Esophagus muscularis mucosa (tissue), 4 donors: ENCODE measurements around the gene TSPAN31. TPM values are rescaled to one million over a fixed set of nuclear protein-coding genes. Genes with fewer than 3 reads are reported as not detected.

Experiments
- DNase-seq: peaks from one replicate; pipeline ENCODE4 v3.0.0-alpha.2; 2017; ENCODE audit errors: extremely low spot score
- H3K27ac ChIP-seq, 4 donors: fragments of 200-600 bp; sonication (generic); replicated peaks in 1 of 4; 1 replicate in 3 of 4; 2 replicates in 1 of 4; pipeline ENCODE4 v1.5.1; 2016 to 2019; ENCODE audit warnings: mild to moderate bottlenecking in 1 of 4
- H3K27me3 ChIP-seq, 4 donors: fragments of 200-600 bp; sonication (generic); one replicate each; pipeline versions ENCODE4 v1.5.1 to v1.6.0; 2016 to 2019
- H3K36me3 ChIP-seq, 4 donors: fragments of 200-600 bp; sonication (generic); one replicate each; pipeline ENCODE4 v1.5.1; 2016 to 2019
- H3K4me1 ChIP-seq, 4 donors: fragments of 200-600 bp; sonication (generic); one replicate each; pipeline ENCODE4 v1.5.1; 2016 to 2019
- H3K4me3 ChIP-seq, 4 donors: fragments of 200-600 bp; sonication (generic); 1 replicate in 2 of 4; 2 replicates in 2 of 4; pipeline ENCODE4 v1.5.1; 2016 to 2019; ENCODE audit warnings: mild to moderate bottlenecking in 4 of 4, moderate library complexity in 1 of 4
- H3K9me3 ChIP-seq, 4 donors: fragments of 200-600 bp; sonication (generic); 1 replicate in 3 of 4; 2 replicates in 1 of 4; pipeline ENCODE4 v1.5.1; 2016 to 2019
- EP300 ChIP-seq: sonication (generic); formaldehyde crosslinking; IDR thresholded peaks from one replicate; pipeline ENCODE4 v1.6.1; 2017; ENCODE audit warnings: antibody characterized with exemption
- POLR2A ChIP-seq: fragments of 450-650 bp; IDR thresholded peaks from one replicate; pipeline ENCODE4 v1.6.1; 2017; ENCODE audit warnings: antibody characterized with exemption, moderate library complexity, mild to moderate bottlenecking, low read depth
- POLR2AphosphoS5 ChIP-seq, 2 donors: sonication (generic); formaldehyde crosslinking; IDR thresholded peaks; one replicate each; pipeline ENCODE4 v1.6.1; 2017; ENCODE audit warnings: antibody characterized with exemption in 2 of 2
- WGBS: methylation state at CpG from one replicate; pipeline ENCODE4 v1.1.5; 2018; 5-methylcytosine and 5-hydroxymethylcytosine counted together
- intact Hi-C: fragments of 100-400 bp; cut with DNase I; formaldehyde crosslinking; loops from one replicate; pipeline ENCODE4 v1.15.1; 2023
- total RNA-seq, 4 donors: library from RNA; depleted of rRNA; stranded (reverse); fragments of >200 nt; gene quantifications; one replicate each; pipeline versions ENCODE4 v1.1.0 to v1.2.1, GENCODE V29; 2016
- TF ChIP-seq, protein P1 (sequence below), 3 experiments: fragments of 200-600 bp in 2 of 3; fragments of 450-650 bp in 1 of 3; sonication (generic) in 2 of 3; IDR thresholded peaks; one replicate each; pipeline ENCODE4 v1.5.1; 2017 to 2019; ENCODE audit warnings: antibody characterized with exemption in 3 of 3, mild to moderate bottlenecking in 2 of 3, moderate library complexity in 1 of 3

TSPAN31 gene
- total RNA-seq, 4 donors from 2014 or later = 34.3 to 45.1 (median 42.1) TPM

DNA sequence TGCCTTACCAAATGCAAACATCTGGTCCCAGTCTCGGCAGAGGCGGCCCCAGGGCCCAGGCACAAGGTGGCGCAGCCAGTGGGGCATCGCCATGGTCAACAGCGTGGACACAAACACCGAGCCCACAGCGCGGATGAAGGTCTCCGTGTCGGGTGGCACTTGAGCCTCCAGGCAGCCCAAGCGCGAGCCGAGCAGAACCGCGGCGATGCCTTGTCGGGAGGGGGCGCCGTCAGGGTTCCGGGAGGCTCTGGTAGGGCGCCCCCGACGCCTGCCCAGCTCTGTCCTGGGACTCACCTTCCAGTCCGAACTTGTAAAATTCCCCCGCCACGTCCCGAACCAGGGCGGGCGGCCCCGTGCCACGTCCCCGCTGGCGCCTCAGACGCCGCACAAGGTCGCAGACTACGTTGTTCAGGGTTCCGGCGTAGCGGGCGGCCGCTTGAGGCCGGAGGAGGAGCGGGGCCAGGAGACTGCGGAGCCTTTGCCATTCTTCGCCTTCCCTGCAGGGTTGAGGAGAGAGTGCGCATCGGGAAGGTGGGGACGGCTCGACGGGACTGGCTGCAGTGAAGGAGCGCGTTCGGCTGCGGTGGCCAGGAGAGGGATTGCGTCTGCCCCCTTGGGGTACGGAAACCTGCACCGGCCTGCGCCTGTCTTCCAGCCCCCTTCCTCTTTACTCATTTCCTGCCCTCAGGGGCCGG lies 20.3 kb downstream of the TSPAN31 start:
- H3K9me3 ChIP-seq = no peaks in the 10 kb centered on the region
- WGBS = 4% methylated on average over 22 of the region's 60 CpGs
- no peak for TF ChIP-seq POLR2AphosphoS5 (IDR thresholded peaks at IDR 0.05)
- TF ChIP-seq, protein P1, sequence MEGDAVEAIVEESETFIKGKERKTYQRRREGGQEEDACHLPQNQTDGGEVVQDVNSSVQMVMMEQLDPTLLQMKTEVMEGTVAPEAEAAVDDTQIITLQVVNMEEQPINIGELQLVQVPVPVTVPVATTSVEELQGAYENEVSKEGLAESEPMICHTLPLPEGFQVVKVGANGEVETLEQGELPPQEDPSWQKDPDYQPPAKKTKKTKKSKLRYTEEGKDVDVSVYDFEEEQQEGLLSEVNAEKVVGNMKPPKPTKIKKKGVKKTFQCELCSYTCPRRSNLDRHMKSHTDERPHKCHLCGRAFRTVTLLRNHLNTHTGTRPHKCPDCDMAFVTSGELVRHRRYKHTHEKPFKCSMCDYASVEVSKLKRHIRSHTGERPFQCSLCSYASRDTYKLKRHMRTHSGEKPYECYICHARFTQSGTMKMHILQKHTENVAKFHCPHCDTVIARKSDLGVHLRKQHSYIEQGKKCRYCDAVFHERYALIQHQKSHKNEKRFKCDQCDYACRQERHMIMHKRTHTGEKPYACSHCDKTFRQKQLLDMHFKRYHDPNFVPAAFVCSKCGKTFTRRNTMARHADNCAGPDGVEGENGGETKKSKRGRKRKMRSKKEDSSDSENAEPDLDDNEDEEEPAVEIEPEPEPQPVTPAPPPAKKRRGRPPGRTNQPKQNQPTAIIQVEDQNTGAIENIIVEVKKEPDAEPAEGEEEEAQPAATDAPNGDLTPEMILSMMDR (IDR thresholded peaks at IDR 0.05) = peak in 1 of 3 experiments; percentile 4
- TF ChIP-seq EP300 = no peak
- peaks cover 25 to 34% (median 29%) of the 10 kb centered on the region in 4 donors for H3K4me1 ChIP-seq
- peak overlapping the region; percentile 41 to 60 (median 46) for H3K4me3 ChIP-seq
- peaks cover 0 to 27% (median 19%) of the 10 kb centered on the region in 4 donors for H3K36me3 ChIP-seq
- no peak overlapping the region for H3K27ac ChIP-seq
- intact Hi-C loops = no loop called here
- DNase-seq = no peak
- H3K27me3 ChIP-seq = peaks cover 0 to 60% (median 36%) of the 10 kb centered on the region in 4 donors

GRCh38 chr12:57765698-57766463 lies 21.0 kb downstream of the TSPAN31 start:
- H3K27ac ChIP-seq = no peak overlapping the region
- TF ChIP-seq POLR2AphosphoS5 (IDR thresholded peaks at IDR 0.05) (no peak), POLR2A (no peak), EP300 (no peak)
- TF ChIP-seq, protein P1 (IDR thresholded peaks at IDR 0.05) = no peak
- no peak for DNase-seq
- peaks cover 0 to 29% (median 21%) of the 10 kb centered on the region in 4 donors for H3K36me3 ChIP-seq
- H3K4me1 ChIP-seq = peaks cover 25 to 38% (median 31%) of the 10 kb centered on the region in 4 donors
- 4% methylated on average over 13 of the region's 40 CpGs for WGBS
- peaks cover 0 to 60% (median 36%) of the 10 kb centered on the region in 4 donors for H3K27me3 ChIP-seq
- no peaks in the 10 kb centered on the region for H3K9me3 ChIP-seq
- H3K4me3 ChIP-seq = peak overlapping the region; percentile 41 to 60 (median 46)
- intact Hi-C loops = no loop called here

DNA sequence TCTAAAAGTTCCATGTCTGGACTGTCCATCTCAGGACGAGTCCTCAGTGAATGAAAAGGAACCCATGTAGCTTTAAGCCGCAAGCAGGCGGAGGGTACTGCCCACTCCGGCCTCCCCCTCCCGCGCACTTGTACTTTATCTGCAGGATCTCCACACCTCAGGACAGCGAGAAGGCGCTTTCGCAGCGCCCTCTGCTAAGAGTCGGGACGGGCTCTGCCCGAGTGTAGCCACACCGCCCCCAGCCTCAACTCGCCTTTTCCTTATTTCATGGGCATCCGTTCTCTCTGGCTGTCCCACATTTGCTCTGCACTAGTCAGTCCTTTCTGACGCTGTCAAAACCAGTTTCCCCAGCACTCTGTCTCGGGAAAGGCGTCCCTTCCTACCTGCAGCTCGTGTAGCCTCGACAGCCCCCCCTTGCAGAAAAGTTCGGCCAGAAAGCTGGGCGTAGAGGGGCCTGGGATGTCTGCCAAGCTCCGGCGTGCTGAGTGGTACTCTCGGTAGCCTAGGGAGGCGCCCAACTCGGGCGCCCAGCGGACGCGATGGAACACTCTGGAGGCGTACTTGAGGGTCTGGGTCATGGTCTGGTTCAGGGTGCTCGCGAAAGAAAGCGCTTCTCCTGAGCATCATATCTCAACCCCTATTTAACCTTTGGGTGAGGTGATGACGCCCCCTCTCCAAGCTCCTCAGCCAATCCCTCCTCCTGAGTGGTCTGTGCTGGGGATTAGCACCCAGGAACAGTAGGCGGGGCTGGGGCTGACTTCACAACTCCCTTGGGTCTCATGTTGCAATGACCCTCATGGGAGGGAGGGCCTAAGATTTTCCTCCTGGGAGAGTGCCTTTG lies 21.8 kb downstream of the TSPAN31 start, which contains the start of gene CYP27B1:
TSS of gene CYP27B1 (minus strand) at position 615 of the 841 bp plus-strand sequence. CDS start at position 578, 37 bp downstream.
- DNase-seq = no peak
- Histone ChIP-seq H3K36me3 (peaks cover 0 to 24% (median 20%) of the 10 kb centered on the region in 4 donors), H3K27ac (no peak within 1 kb of the TSS), H3K4me1 (peaks cover 31 to 46% (median 39%) of the 10 kb centered on the region in 4 donors), H3K4me3 (peak within 1 kb of the TSS; percentile 41 to 60 (median 46)), H3K27me3 (peaks cover 0 to 53% (median 34%) of the 10 kb centered on the region in 4 donors), H3K9me3 (no peaks in the 10 kb centered on the region)
- TF ChIP-seq POLR2AphosphoS5 (IDR thresholded peaks at IDR 0.05) (no peak), EP300 (no peak), POLR2A (no peak)
- TF ChIP-seq, protein P1 (IDR thresholded peaks at IDR 0.05) = no peak
- intact Hi-C loops = no loop called here
- WGBS = 9% methylated on average over 22 of the region's 38 CpGs

DNA sequence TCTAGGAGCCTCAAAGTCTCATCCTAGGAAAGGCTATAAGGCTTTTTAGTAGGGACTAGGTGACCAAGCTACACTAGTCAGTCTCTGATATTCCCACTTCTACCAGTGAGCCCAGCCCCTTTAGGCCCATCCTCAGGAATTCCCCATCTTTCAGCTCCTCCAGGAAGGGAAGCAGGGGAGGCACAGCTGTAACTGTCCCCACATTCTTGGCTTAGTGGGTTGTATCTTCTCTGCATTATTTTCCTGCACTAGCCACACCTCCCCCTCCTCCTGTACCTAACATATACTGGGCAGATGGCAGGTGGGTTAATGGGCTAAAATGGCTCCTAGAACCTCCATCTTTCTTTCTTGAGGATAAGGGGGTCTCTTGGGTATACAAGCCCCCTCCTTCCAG lies 22.5 kb downstream of the TSPAN31 start:
- intact Hi-C loops = no loop called here
- TF ChIP-seq, protein P1 (IDR thresholded peaks at IDR 0.05) = no peak

More for the DNA sequence above, 22.5 kb downstream of the TSPAN31 start:
- H3K27me3 ChIP-seq = peaks cover 0 to 47% (median 32%) of the 10 kb centered on the region in 4 donors
- no peak for DNase-seq
- H3K36me3 ChIP-seq = peaks cover 0 to 24% (median 20%) of the 10 kb centered on the region in 4 donors
- H3K9me3 ChIP-seq = no peaks in the 10 kb centered on the region
- H3K27ac ChIP-seq = no peak overlapping the region
- no peak overlapping the region for H3K4me3 ChIP-seq
- H3K4me1 ChIP-seq = peaks cover 31 to 48% (median 40%) of the 10 kb centered on the region in 4 donors
